H1 (cell line): ENCODE data around the gene PA2G4.

Experiments
- EGR1 ChIP-seq: IDR thresholded peaks from 2 replicates; pipeline ENCODE4 v1.6.1; 2011; ENCODE audit warnings: low read depth, low read length, borderline replicate concordance
- KDM1A ChIP-seq: fragments of 200-600, 300-600 bp; sonication (generic); IDR thresholded peaks from 2 replicates; pipeline ENCODE4 v1.7.1; 2016; ENCODE audit warnings: mild to moderate bottlenecking, low read length, borderline replicate concordance
- NANOG ChIP-seq: IDR thresholded peaks from 2 replicates; pipeline ENCODE4 v1.6.1; 2011; ENCODE audit warnings: low read length, low read depth, mild to moderate bottlenecking, inconsistent platforms; ENCODE audit not compliant: insufficient read depth, poor library complexity, severe bottlenecking
- POLR2A ChIP-seq, 2 experiments: IDR thresholded peaks; 1 replicate in 1 of 2; 2 replicates in 1 of 2; pipeline ENCODE4 v1.6.1; 2011; ENCODE audit warnings: low read depth in 2 of 2, low read length in 2 of 2, mild to moderate bottlenecking in 2 of 2; ENCODE audit errors: control extremely low read depth in 1 of 2
- SIN3A ChIP-seq, 2 experiments: IDR thresholded peaks in 1 of 2; conservative IDR thresholded peaks in 1 of 2; 2 replicates each; pipeline ENCODE4 v1.6.1; 2011 to 2012; ENCODE audit warnings: low read length in 2 of 2, improper control_type of control experiment in 1 of 2, low read depth in 1 of 2, mild to moderate bottlenecking in 1 of 2
- TF ChIP-seq, protein P1 (sequence below): IDR thresholded peaks from 2 replicates; pipeline ENCODE4 v1.6.1; 2012; ENCODE audit warnings: inconsistent platforms
- TF ChIP-seq, protein P2 (sequence below), 3 experiments: IDR thresholded peaks; 1 replicate in 2 of 3; 2 replicates in 1 of 3; pipeline versions ENCODE4 v1.5.1 to v1.6.1; 2011; ENCODE audit warnings: low read length in 3 of 3, mild to moderate bottlenecking in 3 of 3, inconsistent platforms in 2 of 3, low read depth in 1 of 3, moderate library complexity in 1 of 3; ENCODE audit not compliant: insufficient read depth in 1 of 3; ENCODE audit errors: control extremely low read depth in 1 of 3
- TF ChIP-seq, protein P3 (sequence below): IDR thresholded peaks from 2 replicates; pipeline ENCODE4 v1.6.1; 2011; ENCODE audit warnings: low read length, improper control_type of control experiment

- TF ChIP-seq, protein P1, sequence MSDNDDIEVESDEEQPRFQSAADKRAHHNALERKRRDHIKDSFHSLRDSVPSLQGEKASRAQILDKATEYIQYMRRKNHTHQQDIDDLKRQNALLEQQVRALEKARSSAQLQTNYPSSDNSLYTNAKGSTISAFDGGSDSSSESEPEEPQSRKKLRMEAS: no peak
- TF ChIP-seq POLR2A (IDR thresholded peaks at IDR 0.05; ENCODE audit: control extremely low read depth in 1 of 2, low read depth in 2 of 2, low read length in 2 of 2) (no peak), NANOG (no peak), KDM1A (no peak), EGR1 (no peak), SIN3A (conservative IDR thresholded peaks at IDR 0.05 in 1 of 2, IDR thresholded peaks at IDR 0.05 in 1 of 2; ENCODE audit: low read depth in 1 of 2, low read length in 2 of 2) (no peak)
- TF ChIP-seq, protein P2, sequence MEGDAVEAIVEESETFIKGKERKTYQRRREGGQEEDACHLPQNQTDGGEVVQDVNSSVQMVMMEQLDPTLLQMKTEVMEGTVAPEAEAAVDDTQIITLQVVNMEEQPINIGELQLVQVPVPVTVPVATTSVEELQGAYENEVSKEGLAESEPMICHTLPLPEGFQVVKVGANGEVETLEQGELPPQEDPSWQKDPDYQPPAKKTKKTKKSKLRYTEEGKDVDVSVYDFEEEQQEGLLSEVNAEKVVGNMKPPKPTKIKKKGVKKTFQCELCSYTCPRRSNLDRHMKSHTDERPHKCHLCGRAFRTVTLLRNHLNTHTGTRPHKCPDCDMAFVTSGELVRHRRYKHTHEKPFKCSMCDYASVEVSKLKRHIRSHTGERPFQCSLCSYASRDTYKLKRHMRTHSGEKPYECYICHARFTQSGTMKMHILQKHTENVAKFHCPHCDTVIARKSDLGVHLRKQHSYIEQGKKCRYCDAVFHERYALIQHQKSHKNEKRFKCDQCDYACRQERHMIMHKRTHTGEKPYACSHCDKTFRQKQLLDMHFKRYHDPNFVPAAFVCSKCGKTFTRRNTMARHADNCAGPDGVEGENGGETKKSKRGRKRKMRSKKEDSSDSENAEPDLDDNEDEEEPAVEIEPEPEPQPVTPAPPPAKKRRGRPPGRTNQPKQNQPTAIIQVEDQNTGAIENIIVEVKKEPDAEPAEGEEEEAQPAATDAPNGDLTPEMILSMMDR (IDR thresholded peaks at IDR 0.05; ENCODE audit: control extremely low read depth in 1 of 3, insufficient read depth in 1 of 3, low read depth in 1 of 3, low read length in 3 of 3): no peak
- TF ChIP-seq, protein P3, sequence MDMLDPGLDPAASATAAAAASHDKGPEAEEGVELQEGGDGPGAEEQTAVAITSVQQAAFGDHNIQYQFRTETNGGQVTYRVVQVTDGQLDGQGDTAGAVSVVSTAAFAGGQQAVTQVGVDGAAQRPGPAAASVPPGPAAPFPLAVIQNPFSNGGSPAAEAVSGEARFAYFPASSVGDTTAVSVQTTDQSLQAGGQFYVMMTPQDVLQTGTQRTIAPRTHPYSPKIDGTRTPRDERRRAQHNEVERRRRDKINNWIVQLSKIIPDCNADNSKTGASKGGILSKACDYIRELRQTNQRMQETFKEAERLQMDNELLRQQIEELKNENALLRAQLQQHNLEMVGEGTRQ: no peak
Observed at GRCh38 chr12:56143870-56144269, 39.5 kb downstream of the PA2G4 start.
